Endothelial cell of umbilical vein (primary cell): ENCODE data around the gene STXBP5L. TPM values are rescaled to one million over a fixed set of nuclear protein-coding genes. Genes with fewer than 3 reads are reported as not detected.

Source experiments
- BruUV-seq: library from RNA; stranded (reverse); fragments of 400-500 nt; replicated peaks from 2 replicates; lab custom pipeline; 2021; lab: Mats Ljungman, UMichigan
- CTCF ChIA-PET: fragments of 300-600, 350-600 bp; sonication (Branson Sonifier 250); formaldehyde crosslinking; loops from one replicate; lab custom pipeline; 2021; ENCODE audit warnings: antibody characterized with exemption, inconsistent platforms; lab: Charles Lee
- POLR2A ChIA-PET: fragments of 300-600, 350-600 bp; sonication (Branson Sonifier 250); formaldehyde crosslinking; loops from one replicate; lab custom pipeline; 2021; ENCODE audit warnings: antibody characterized with exemption, inconsistent platforms; lab: Charles Lee
- DNase-seq: peaks from one replicate; pipeline ENCODE4 v3.0.0-alpha.2; 2011; ENCODE audit warnings: low read depth, low spot score
- FAIRE-seq: peaks from 2 replicates; lab custom pipeline; 2011; peaks lifted over from hg19 to GRCh38; lab: Jason Lieb, UNC
- H2AFZ ChIP-seq: 2 replicates; pipeline ENCODE4 v1.6.0; 2012; ENCODE audit warnings: low read depth, low read length, control low read depth, inconsistent platforms
- H3K27ac ChIP-seq: 2 replicates; pipeline ENCODE4 v1.5.1; 2011; ENCODE audit warnings: low read depth, mild to moderate bottlenecking, control low read depth, low read length, moderate library complexity; ENCODE audit not compliant: insufficient read depth
- H3K27me3 ChIP-seq, 2 experiments: 2 replicates each; pipeline versions ENCODE4 v1.6.0 to v1.6.1; 2011; ENCODE audit warnings: low read length in 2 of 2, mixed read lengths in 1 of 2; ENCODE audit not compliant: control insufficient read depth in 2 of 2, insufficient read depth in 2 of 2
- H3K36me3 ChIP-seq, 2 experiments: 2 replicates in 1 of 2; 3 replicates in 1 of 2; pipeline ENCODE4 v1.5.1; 2011; ENCODE audit warnings: low read length in 2 of 2, mild to moderate bottlenecking in 1 of 2, moderate library complexity in 1 of 2; ENCODE audit not compliant: control insufficient read depth in 2 of 2, insufficient read depth in 2 of 2; ENCODE audit errors: extremely low read depth in 1 of 2
- H3K4me1 ChIP-seq: 3 replicates; pipeline ENCODE4 v1.5.1; 2011; ENCODE audit warnings: mild to moderate bottlenecking, low read length; ENCODE audit not compliant: control insufficient read depth, insufficient read depth; ENCODE audit errors: extremely low read depth
- H3K4me2 ChIP-seq: 2 replicates; pipeline ENCODE4 v1.6.1; 2011; ENCODE audit warnings: low read length, control low read depth, mixed read lengths; ENCODE audit not compliant: insufficient read depth
- H3K4me3 ChIP-seq, 3 experiments: fragments of 200-600 bp in 1 of 3; sonication (generic), shearing (Covaris generic) in 1 of 3; replicated peaks in 1 of 3; 2 replicates each; pipeline ENCODE4 v1.5.1; 2011 to 2016; ENCODE audit warnings: control low read depth in 3 of 3, low read length in 3 of 3, mild to moderate bottlenecking in 2 of 3, inconsistent platforms in 1 of 3, low read depth in 1 of 3, moderate library complexity in 1 of 3; ENCODE audit not compliant: insufficient read depth in 1 of 3
- H3K79me2 ChIP-seq: 2 replicates; pipeline ENCODE4 v1.6.0; 2012; ENCODE audit warnings: low read length, inconsistent platforms; ENCODE audit not compliant: control insufficient read depth, insufficient read depth
- H3K9ac ChIP-seq: replicated peaks from 2 replicates; pipeline ENCODE3; 2011; ENCODE audit warnings: low read length, control low read depth; ENCODE audit not compliant: insufficient read depth; ENCODE audit errors: extremely low read depth
- H3K9me1 ChIP-seq: replicated peaks from 3 replicates; pipeline ENCODE4 v1.6.0; 2011; ENCODE audit warnings: mild to moderate bottlenecking, low read length; ENCODE audit not compliant: control insufficient read depth, insufficient read depth; ENCODE audit errors: extremely low read depth
- H3K9me3 ChIP-seq: replicated peaks from 2 replicates; pipeline ENCODE4 v1.5.1; 2012; ENCODE audit warnings: low read length, inconsistent platforms; ENCODE audit not compliant: control insufficient read depth, insufficient read depth
- H4K20me1 ChIP-seq: replicated peaks from 2 replicates; pipeline ENCODE3; 2011; ENCODE audit warnings: mild to moderate bottlenecking, low read length; ENCODE audit not compliant: control insufficient read depth, insufficient read depth; ENCODE audit errors: extremely low read depth
- EZH2 ChIP-seq: IDR thresholded peaks from 2 replicates; pipeline ENCODE4 v1.6.1; 2012; ENCODE audit warnings: borderline replicate concordance, low read depth, mild to moderate bottlenecking, moderate library complexity, low read length, inconsistent platforms; ENCODE audit not compliant: severe bottlenecking
- FOS ChIP-seq: IDR thresholded peaks from 2 replicates; pipeline ENCODE4 v1.6.1; 2011; ENCODE audit warnings: mild to moderate bottlenecking, low read length, moderate library complexity, borderline replicate concordance; ENCODE audit not compliant: insufficient read depth
- GATA2 ChIP-seq: IDR thresholded peaks from 2 replicates; pipeline ENCODE4 v1.7.0; 2011; ENCODE audit warnings: low read depth, mild to moderate bottlenecking, moderate library complexity, mixed read lengths, low read length; ENCODE audit not compliant: insufficient read length, insufficient read depth
- JUN ChIP-seq: IDR thresholded peaks from 2 replicates; pipeline ENCODE4 v1.6.1; 2011; ENCODE audit warnings: borderline replicate concordance, low read depth; ENCODE audit not compliant: insufficient read length, insufficient read depth
- MYC ChIP-seq: IDR thresholded peaks from one replicate; pipeline ENCODE4 v1.6.1; 2011; ENCODE audit warnings: mild to moderate bottlenecking, low read depth, low read length
- POLR2A ChIP-seq: IDR thresholded peaks from 2 replicates; pipeline ENCODE4 v1.6.1; 2012; ENCODE audit warnings: low read depth, mild to moderate bottlenecking, control low read depth, low read length
- POLR2AphosphoS5 ChIP-seq: IDR thresholded peaks from 2 replicates; pipeline ENCODE4 v1.6.1; 2012; ENCODE audit warnings: low read depth, mild to moderate bottlenecking, control low read depth, low read length, moderate library complexity; ENCODE audit not compliant: insufficient read depth
- dilution Hi-C: fragments of 300-500 bp; cut with MboI; formaldehyde crosslinking; loops from one replicate; pipeline ENCODE4 v1.15.0; 2019; ENCODE audit warnings: low sequenced_read_pairs; ENCODE audit not compliant: extremely low pct_ligation_motif_present
- intact Hi-C: fragments of 100-400 bp; cut with micrococcal nuclease; formaldehyde crosslinking; loops from one replicate; pipeline ENCODE4 v1.10.0; 2022
- polyA plus RNA-seq, 4 experiments: library from polyadenylated mRNA; depleted of rRNA in 3 of 4; stranded (reverse) in 3 of 4; unstranded in 1 of 4; fragments of >200 nt; gene quantifications; 2 replicates each; pipeline versions ENCODE4 v1.2.1 to v1.2.3, GENCODE V29; 2011 to 2012; ENCODE audit warnings: missing spikeins in 1 of 4
- total RNA-seq: library from RNA; stranded (reverse); gene quantifications from 2 replicates; pipeline ENCODE4 v1.2.3, GENCODE V29; 2021
- TF ChIP-seq, protein P1 (sequence below), 2 donors: IDR thresholded peaks; 1 replicate in 1 of 2; 2 replicates in 1 of 2; pipeline ENCODE4 v1.5.1; 2011; ENCODE audit warnings: low read length in 2 of 2, mild to moderate bottlenecking in 2 of 2, moderate library complexity in 2 of 2, control low read depth in 1 of 2, inconsistent platforms in 1 of 2, low read depth in 1 of 2; ENCODE audit not compliant: insufficient read depth in 1 of 2; ENCODE audit errors: extremely low read depth in 1 of 2
- TF ChIP-seq, protein P2 (sequence below): IDR thresholded peaks from 2 replicates; pipeline ENCODE4 v1.6.1; 2011; ENCODE audit not compliant: insufficient read depth, insufficient read length

STXBP5L gene
- total and polyA plus RNA-seq, 2 donors (not counting 3 experiments of a cell fraction or from before 2014, with no cell fraction given) = not detected

DNA sequence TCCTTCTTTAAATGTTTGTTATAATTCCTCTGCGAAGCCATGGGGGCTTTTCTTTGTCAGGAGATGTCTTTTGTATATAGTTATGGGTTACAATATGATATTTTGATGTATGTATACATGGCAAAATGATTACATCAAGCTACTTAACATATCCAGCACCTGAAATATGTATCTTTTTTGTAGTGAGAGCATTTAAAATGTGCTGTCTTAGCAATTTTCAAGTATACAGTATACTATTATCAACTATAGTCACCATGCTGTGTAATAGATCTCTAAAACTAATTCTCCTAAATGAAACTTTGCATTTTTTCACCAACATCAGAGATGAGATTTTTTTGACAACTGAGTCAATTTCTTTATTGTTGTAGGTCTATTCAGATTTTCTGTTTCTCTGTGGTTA is 77.2 kb downstream of the STXBP5L start:
- no peak overlapping the region for H3K4me2 ChIP-seq
- ChIA-PET CTCF (no interaction called here), POLR2A (no interaction called here)
- no peaks in the 10 kb centered on the region for H3K36me3 ChIP-seq
- no TSS peak for BruUV-seq
- FAIRE-seq = no peak
- H3K9ac ChIP-seq = no peak overlapping the region
- H3K4me1 ChIP-seq = no peaks in the 10 kb centered on the region
- intact Hi-C loops = no loop called here
- dilution Hi-C loops = no loop called here
- no peaks in the 10 kb centered on the region for H3K9me1 ChIP-seq
- H3K27me3 ChIP-seq = no peaks in the 10 kb centered on the region
- no peak overlapping the region for H3K4me3 ChIP-seq
- H4K20me1 ChIP-seq = no peaks in the 10 kb centered on the region
- no peak overlapping the region for H3K27ac ChIP-seq
- H3K9me3 ChIP-seq = no peaks in the 10 kb centered on the region
- no peak for TF ChIP-seq POLR2A
- TF ChIP-seq FOS = no peak
- no peak for TF ChIP-seq POLR2AphosphoS5
- no peaks in the 10 kb centered on the region for H3K79me2 ChIP-seq
- no peak overlapping the region for H2AFZ ChIP-seq
- no peak for DNase-seq

DNA sequence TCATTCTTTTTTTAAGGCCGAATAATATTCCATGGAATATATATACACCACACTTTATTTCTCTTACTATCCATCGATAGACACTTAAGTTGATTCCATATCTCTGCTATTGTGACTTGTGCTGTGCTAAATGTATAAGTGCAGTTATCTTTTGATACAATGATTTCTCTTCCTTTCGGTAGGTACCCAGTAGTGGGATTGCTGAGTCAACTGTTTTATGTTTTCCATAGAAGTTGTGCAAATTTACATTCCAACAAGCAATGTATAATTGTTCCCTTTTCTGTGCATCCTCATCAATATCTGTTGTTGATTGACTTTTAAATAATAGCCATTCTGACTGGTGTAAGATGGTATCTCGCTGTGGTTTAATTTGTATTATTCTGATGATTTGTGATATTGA is 81.0 kb downstream of the STXBP5L start:
- H3K27me3 ChIP-seq = no peaks in the 10 kb centered on the region
- H3K79me2 ChIP-seq = no peaks in the 10 kb centered on the region
- no peak overlapping the region for H2AFZ ChIP-seq
- no TSS peak for BruUV-seq
- no peaks in the 10 kb centered on the region for H3K9me1 ChIP-seq
- CTCF ChIA-PET = no interaction called here
- intact Hi-C loops = no loop called here
- FAIRE-seq (no peak), DNase-seq (no peak)
- no peak overlapping the region for H3K4me3 ChIP-seq
- TF ChIP-seq, protein P1, sequence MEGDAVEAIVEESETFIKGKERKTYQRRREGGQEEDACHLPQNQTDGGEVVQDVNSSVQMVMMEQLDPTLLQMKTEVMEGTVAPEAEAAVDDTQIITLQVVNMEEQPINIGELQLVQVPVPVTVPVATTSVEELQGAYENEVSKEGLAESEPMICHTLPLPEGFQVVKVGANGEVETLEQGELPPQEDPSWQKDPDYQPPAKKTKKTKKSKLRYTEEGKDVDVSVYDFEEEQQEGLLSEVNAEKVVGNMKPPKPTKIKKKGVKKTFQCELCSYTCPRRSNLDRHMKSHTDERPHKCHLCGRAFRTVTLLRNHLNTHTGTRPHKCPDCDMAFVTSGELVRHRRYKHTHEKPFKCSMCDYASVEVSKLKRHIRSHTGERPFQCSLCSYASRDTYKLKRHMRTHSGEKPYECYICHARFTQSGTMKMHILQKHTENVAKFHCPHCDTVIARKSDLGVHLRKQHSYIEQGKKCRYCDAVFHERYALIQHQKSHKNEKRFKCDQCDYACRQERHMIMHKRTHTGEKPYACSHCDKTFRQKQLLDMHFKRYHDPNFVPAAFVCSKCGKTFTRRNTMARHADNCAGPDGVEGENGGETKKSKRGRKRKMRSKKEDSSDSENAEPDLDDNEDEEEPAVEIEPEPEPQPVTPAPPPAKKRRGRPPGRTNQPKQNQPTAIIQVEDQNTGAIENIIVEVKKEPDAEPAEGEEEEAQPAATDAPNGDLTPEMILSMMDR (IDR thresholded peaks at IDR 0.05; ENCODE audit: extremely low read depth in 1 of 2, insufficient read depth in 1 of 2, low read depth in 1 of 2, low read length in 2 of 2) = no peak
- TF ChIP-seq FOS = no peak
- no peak for TF ChIP-seq POLR2AphosphoS5
- no peak for TF ChIP-seq GATA2
- TF ChIP-seq MYC = no peak
- no peak for TF ChIP-seq POLR2A
- no peak for TF ChIP-seq JUN
- TF ChIP-seq, protein P2, sequence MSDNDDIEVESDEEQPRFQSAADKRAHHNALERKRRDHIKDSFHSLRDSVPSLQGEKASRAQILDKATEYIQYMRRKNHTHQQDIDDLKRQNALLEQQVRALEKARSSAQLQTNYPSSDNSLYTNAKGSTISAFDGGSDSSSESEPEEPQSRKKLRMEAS = no peak
- TF ChIP-seq EZH2 = no peak
- no peak overlapping the region for H3K27ac ChIP-seq
- no peaks in the 10 kb centered on the region for H4K20me1 ChIP-seq
- H3K4me1 ChIP-seq = no peaks in the 10 kb centered on the region
- H3K9me3 ChIP-seq = no peaks in the 10 kb centered on the region
- H3K4me2 ChIP-seq = no peak overlapping the region
- H3K36me3 ChIP-seq = no peaks in the 10 kb centered on the region
- dilution Hi-C loops = no loop called here
- POLR2A ChIA-PET = no interaction called here
- no peak overlapping the region for H3K9ac ChIP-seq
